Stimulated activated CD8-positive, alpha-beta memory T cell treated with anti-CD3 and anti-CD28 coated beads, Interleukin-7, amount 100 ng/mL, for 1 hour (primary cell): ENCODE measurements around the gene ELOVL6.
"Not testable (repeated sequence)": the region's sequence is repeated elsewhere in the genome, so short reads cannot be mapped to it uniquely, and the experiment has no call there.

Experiments
- DNase-seq, 2 donors: peaks; one replicate each; pipeline ENCODE4 v3.0.0-alpha.2; 2020; ENCODE audit warnings: low read depth in 2 of 2

Gene ELOVL6

GRCh38 chr4:110075083-110075738 is 123.2 kb downstream of the ELOVL6 start:
- no peak for DNase-seq

- no peak for DNase-seq
These were observed 123.8 kb downstream of the ELOVL6 start for GRCh38 chr4:110074570-110074969.

GRCh38 chr4:110073053-110073845 is 125.2 kb downstream of the ELOVL6 start:
- DNase-seq, result no peak

GRCh38 chr4:110071466-110071865 is 126.9 kb downstream of the ELOVL6 start:
- no peak for DNase-seq

GRCh38 chr4:110068248-110068647 is 130.2 kb downstream of the ELOVL6 start:
- DNase-seq, result no peak

GRCh38 chr4:110064934-110065333 is 133.5 kb downstream of the ELOVL6 start:
- DNase-seq, result no peak

GRCh38 chr4:110064295-110064694 is 134.1 kb downstream of the ELOVL6 start:
- DNase-seq, result no peak

GRCh38 chr4:110062166-110062565 is 136.2 kb downstream of the ELOVL6 start:
- DNase-seq, result no peak

GRCh38 chr4:110061076-110061475 is 137.3 kb downstream of the ELOVL6 start:
- DNase-seq, result no peak

- DNase-seq, result no peak
These were observed 138.7 kb downstream of the ELOVL6 start for GRCh38 chr4:110059556-110060191.

GRCh38 chr4:110058677-110059076 is 139.7 kb downstream of the ELOVL6 start:
- no peak for DNase-seq

- no peak for DNase-seq
These were observed 143.2 kb downstream of the ELOVL6 start for GRCh38 chr4:110055158-110055768.

GRCh38 chr4:110049951-110050925 is 148.2 kb downstream of the ELOVL6 start:
- peak; percentile 13 to 27 for DNase-seq

- no peak for DNase-seq
These were observed 151.8 kb downstream of the ELOVL6 start for GRCh38 chr4:110046588-110047049.

GRCh38 chr4:110042545-110043517 is 155.6 kb downstream of the ELOVL6 start:
- no peak for DNase-seq

- no peak for DNase-seq
These were observed 156.7 kb downstream of the ELOVL6 start for GRCh38 chr4:110041735-110042134.

- not testable (repeated sequence) for DNase-seq
These were observed 159.3 kb downstream of the ELOVL6 start for GRCh38 chr4:110039164-110039563.

GRCh38 chr4:110034026-110034393 is 164.4 kb downstream of the ELOVL6 start:
- DNase-seq, result no peak

- no peak for DNase-seq
These were observed 164.9 kb downstream of the ELOVL6 start for GRCh38 chr4:110033355-110034025.
